CD4-positive, alpha-beta T cell (primary cell): ENCODE results near the gene LPCAT3. TPM values are rescaled to one million over a fixed set of nuclear protein-coding genes. Genes with fewer than 3 reads are reported as not detected.

Experiments
- ATAC-seq: fragments of 200-7000 bp; cut with Tn5 transposase; one replicate; pipeline ENCODE4 v1.10.0; 2022; ENCODE audit warnings: mild to moderate bottlenecking; ENCODE audit not compliant: poor library complexity
- CTCF ChIA-PET: fragments of 350-600 bp; sonication (Branson Sonifier 250); formaldehyde crosslinking; loops from one replicate; lab custom pipeline; 2021; ENCODE audit warnings: antibody characterized with exemption, inconsistent platforms; lab: Charles Lee
- POLR2A ChIA-PET: fragments of 350-600 bp; sonication (Branson Sonifier 250); formaldehyde crosslinking; loops from one replicate; lab custom pipeline; 2021; ENCODE audit warnings: antibody characterized with exemption, inconsistent platforms; lab: Charles Lee
- DNase-seq, 14 experiments: peaks; one replicate each; pipeline ENCODE4 v3.0.0-alpha.2; 2013 to 2020; ENCODE audit warnings: mixed read lengths in 2 of 14
- H3K27ac ChIP-seq, 2 donors: one replicate each; pipeline versions ENCODE4 v1.5.1 to v1.7.0; 2013; ENCODE audit warnings: low read length in 2 of 2, low read depth in 1 of 2, mild to moderate bottlenecking in 1 of 2
- H3K27me3 ChIP-seq, 2 experiments: 1 replicate in 1 of 2; 2 replicates in 1 of 2; pipeline versions ENCODE4 v1.6.1 to v1.7.0; 2013; ENCODE audit warnings: low read length in 2 of 2, control low read depth in 1 of 2, mild to moderate bottlenecking in 1 of 2, moderate library complexity in 1 of 2; ENCODE audit not compliant: insufficient read depth in 2 of 2, control insufficient read depth in 1 of 2
- H3K36me3 ChIP-seq: one replicate; pipeline ENCODE4 v1.6.1; 2013; ENCODE audit warnings: low read length, control low read depth; ENCODE audit not compliant: insufficient read depth
- H3K4me1 ChIP-seq: one replicate; pipeline ENCODE4 v1.6.1; 2013; ENCODE audit warnings: low read length, control low read depth; ENCODE audit not compliant: insufficient read depth
- H3K4me3 ChIP-seq: one replicate; pipeline ENCODE4 v1.5.1; 2013; ENCODE audit warnings: mild to moderate bottlenecking, low read length, moderate library complexity
- H3K9me3 ChIP-seq, 2 experiments: 1 replicate in 1 of 2; 2 replicates in 1 of 2; pipeline versions ENCODE4 v1.6.1 to v1.7.0; 2013; ENCODE audit warnings: low read length in 2 of 2, mild to moderate bottlenecking in 2 of 2, control low read depth in 1 of 2, moderate library complexity in 1 of 2; ENCODE audit not compliant: control insufficient read depth in 1 of 2, insufficient read depth in 1 of 2
- H3K27ac Mint-ChIP-seq: one replicate; pipeline ENCODE4 v1.8.0; 2020; ENCODE audit warnings: mixed read lengths
- H3K27me3 Mint-ChIP-seq: one replicate; pipeline ENCODE4 v1.8.0; 2021; ENCODE audit warnings: mixed read lengths
- H3K36me3 Mint-ChIP-seq: one replicate; pipeline ENCODE4 v1.8.0; 2021; ENCODE audit warnings: low read depth, mixed read lengths
- H3K4me1 Mint-ChIP-seq: one replicate; pipeline ENCODE4 v1.8.0; 2021; ENCODE audit warnings: low read depth, mixed read lengths
- H3K4me3 Mint-ChIP-seq: one replicate; pipeline ENCODE4 v1.8.0; 2020; ENCODE audit warnings: mild to moderate bottlenecking, mixed read lengths
- H3K9me3 Mint-ChIP-seq: one replicate; pipeline ENCODE4 v1.8.0; 2020; ENCODE audit warnings: mixed read lengths
- CTCF ChIP-seq: fragments of 200-600 bp; IDR thresholded peaks from one replicate; pipeline ENCODE4 v1.8.0; 2022; ENCODE audit warnings: antibody characterized with exemption, mild to moderate bottlenecking
- intact Hi-C, 2 experiments: fragments of 100-400 bp; cut with DNase I in 1 of 2; cut with micrococcal nuclease in 1 of 2; formaldehyde crosslinking; loops; one replicate each; pipeline versions ENCODE4 v1.15.1 to v1.9.0; 2023 to 2025; cut with DNase I, micrococcal nuclease
- total RNA-seq, 174 experiments: library from RNA in 2 of 174; stranded (reverse) in 2 of 174; gene quantifications; one replicate each; pipeline ENCODE4 v1.2.3 and lab custom pipeline; 2021 to 2026

Gene LPCAT3
- total RNA-seq, 2 experiments from 2014 or later, result 11.8 to 14.8 TPM

GRCh38 chr12:6959805-6960592 is 58.3 kb downstream of the LPCAT3 start:
- Histone ChIP-seq H3K27ac (peak overlapping the region; percentile 94 to 96), H3K4me1 (peaks cover 98% of the 10 kb centered on the region), H3K27me3 (no peaks in the 10 kb centered on the region), H3K9me3 (no peaks in the 10 kb centered on the region), H3K4me3 (peak overlapping the region; percentile 50), H3K36me3 (peaks cover 50% of the 10 kb centered on the region)
- no peaks in the 10 kb centered on the region for H3K27me3 Mint-ChIP-seq
- ChIA-PET POLR2A (interaction anchor here (1.1 to 16.4 kb wide), 17 partner anchors 8 to 271 kb away, joined by 3 to 963 read pairs (median 7); partner anchors contain the start of genes C12orf57, C1RL, COPS7A and ENO2), CTCF (interaction anchor here (1.3 to 13.3 kb wide), 6 partner anchors 12 to 149 kb away, joined by 4 to 324 read pairs (median 10); partner anchors contain the start of genes C12orf57, C1RL, PTPN6 and RNU7-1)
- H3K4me1 Mint-ChIP-seq, result peaks cover 81% of the 10 kb centered on the region
- intact Hi-C loops, result no loop called here
- peak overlapping the region; percentile 97 for H3K27ac Mint-ChIP-seq
- H3K4me3 Mint-ChIP-seq, result peak overlapping the region; percentile 90
- ATAC-seq, result no peak
- H3K9me3 Mint-ChIP-seq, result no peaks in the 10 kb centered on the region
- TF ChIP-seq CTCF, result no peak
- peaks cover 70% of the 10 kb centered on the region for H3K36me3 Mint-ChIP-seq
- DNase-seq, result peak in 1 of 14 experiments; percentile 37

GRCh38 chr12:6959058-6959804 is 59.0 kb downstream of the LPCAT3 start:
- Mint-ChIP-seq H3K9me3 (no peaks in the 10 kb centered on the region), H3K4me1 (peaks cover 81% of the 10 kb centered on the region), H3K4me3 (peak overlapping the region; percentile 92), H3K27ac (peak overlapping the region; percentile 97), H3K27me3 (no peaks in the 10 kb centered on the region), H3K36me3 (peaks cover 75% of the 10 kb centered on the region)
- no peaks in the 10 kb centered on the region for H3K27me3 ChIP-seq
- ChIA-PET CTCF (interaction anchor here (1.3 to 13.3 kb wide), 4 partner anchors 11 to 150 kb away, joined by 4 to 324 read pairs (median 12); partner anchors contain the start of genes C12orf57, C1RL, PTPN6 and RNU7-1), POLR2A (interaction anchor here (0.8 to 16.4 kb wide), 16 partner anchors 9 to 508 kb away, joined by 3 to 963 read pairs (median 6); partner anchors contain the start of genes C12orf57, C1RL, COPS7A and GAPDH)
- intact Hi-C loops, result no loop called here
- TF ChIP-seq CTCF, result no peak
- DNase-seq (peak; percentile 57 to 93 (median 69)), ATAC-seq (peak; percentile 60)
- H3K36me3 ChIP-seq, result peaks cover 58% of the 10 kb centered on the region
- peak overlapping the region; percentile 50 for H3K4me3 ChIP-seq
- peak overlapping the region; percentile 90 to 96 for H3K27ac ChIP-seq
- peaks cover 98% of the 10 kb centered on the region for H3K4me1 ChIP-seq
- H3K9me3 ChIP-seq, result no peaks in the 10 kb centered on the region

GRCh38 chr12:6958609-6959057 is 59.6 kb downstream of the LPCAT3 start:
- peak overlapping the region; percentile 97 for H3K27ac Mint-ChIP-seq
- peaks cover 85% of the 10 kb centered on the region for H3K4me1 Mint-ChIP-seq
- peak overlapping the region; percentile 92 for H3K4me3 Mint-ChIP-seq
- ATAC-seq, result no peak
- intact Hi-C loops, result no loop called here
- no peaks in the 10 kb centered on the region for H3K27me3 Mint-ChIP-seq
- Histone ChIP-seq H3K4me3 (peak overlapping the region; percentile 50), H3K36me3 (peaks cover 59% of the 10 kb centered on the region), H3K4me1 (peaks cover 98% of the 10 kb centered on the region), H3K27ac (peak overlapping the region; percentile 90 to 96), H3K9me3 (no peaks in the 10 kb centered on the region), H3K27me3 (no peaks in the 10 kb centered on the region)
- ChIA-PET POLR2A (interaction anchor here (0.7 to 16.4 kb wide), 16 partner anchors 10 to 507 kb away, joined by 3 to 963 read pairs (median 6); partner anchors contain the start of genes C12orf57, C1RL, COPS7A and EMG1), CTCF (interaction anchor here (1.0 to 13.3 kb wide), 5 partner anchors 11 to 151 kb away, joined by 3 to 324 read pairs (median 4); partner anchors contain the start of genes C12orf57, C1RL, PTPN6 and RNU7-1)
- no peak for TF ChIP-seq CTCF
- peaks cover 81% of the 10 kb centered on the region for H3K36me3 Mint-ChIP-seq
- no peaks in the 10 kb centered on the region for H3K9me3 Mint-ChIP-seq
- DNase-seq, result no peak
